ENCODE results near the gene MAP3K2.

GRCh38 chr2:127421871-127422558 lies 34.2 kb upstream of the MAP3K2 start:
- TF ChIP-seq MAFK (IDR thresholded peaks at IDR 0.05; ENCODE audit: low read depth, low read length) = no peak
- TF ChIP-seq RAD21 (IDR thresholded peaks at IDR 0.05; ENCODE audit: low read length) = no peak
- no peak for TF ChIP-seq RCOR1 (IDR thresholded peaks at IDR 0.05; ENCODE audit: insufficient replicate concordance, low read length)
